Sciatic nerve (tissue), 2 donors: ENCODE results near the gene TOR4A. TPM values are rescaled to one million over a fixed set of nuclear protein-coding genes. Genes with fewer than 3 reads are reported as not detected.
"Not testable (repeated sequence)": the region's sequence is repeated elsewhere in the genome, so short reads cannot be mapped to it uniquely, and the experiment has no call there.

Experiments
- ATAC-seq: fragments of 200-7000 bp; cut with Tn5 transposase; one replicate; pipeline ENCODE4 v1.9.1; 2020; ENCODE audit warnings: mild to moderate bottlenecking, moderate library complexity
- DNase-seq: peaks from one replicate; pipeline ENCODE4 v3.0.0-alpha.2; 2020; ENCODE audit warnings: low spot score
- intact Hi-C: fragments of 100-400 bp; cut with DNase I; formaldehyde crosslinking; loops from one replicate; pipeline ENCODE4 v1.14.2; 2022
- total RNA-seq: library from RNA; stranded (reverse); fragmentation: NEBNext Ultra II Directional; extraction: Animal tissue kit (Norgen Biotek cat#: 25700); gene quantifications from one replicate; pipeline ENCODE4 v1.2.1, GENCODE V29; 2021
- donor health status: DM: no; HTN: no; CAD: no.
- donor health status: DM: no; HTN: no; CAD: no.

The TOR4A gene
- total RNA-seq, 1 donor from 2014 or later = 4.0 TPM

DNA sequence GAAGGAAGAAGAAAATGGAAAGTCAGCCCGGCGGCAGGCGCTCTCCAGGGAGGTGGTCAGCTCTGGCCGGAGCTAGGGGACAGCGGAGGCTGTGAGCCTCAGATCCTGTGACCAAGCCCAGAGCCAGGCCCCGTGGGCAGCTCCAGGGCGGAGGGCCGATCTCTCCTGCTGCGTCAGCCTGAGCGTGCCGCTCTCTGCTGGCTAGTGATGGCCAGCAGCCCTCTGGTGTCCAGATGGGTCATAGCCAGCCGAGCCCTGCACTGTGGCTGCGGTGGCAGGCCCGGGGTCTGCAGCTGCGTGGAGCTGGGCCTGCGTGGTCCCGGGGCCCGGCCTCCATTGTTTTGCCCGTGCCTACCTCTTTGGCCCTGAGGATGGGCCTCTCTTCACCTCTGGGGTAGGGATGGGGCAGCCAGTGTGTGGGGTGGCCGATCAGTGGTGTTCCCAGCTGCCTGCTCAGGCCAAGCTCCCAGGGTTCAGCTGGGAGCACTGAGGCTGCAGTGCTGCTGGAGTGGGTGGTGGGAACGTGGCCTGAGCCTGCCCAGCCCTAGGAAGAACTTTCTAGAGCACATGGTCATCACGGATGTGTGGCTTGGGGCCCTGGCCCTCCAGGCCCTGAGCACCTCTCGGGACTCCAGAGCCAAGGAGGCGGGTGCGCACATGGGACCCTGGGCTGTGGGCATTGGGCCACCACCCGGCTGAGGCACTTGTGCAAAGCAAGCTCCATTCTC, 41.6 kb downstream of the TOR4A start:
- DNase-seq (peak; percentile 68), ATAC-seq (peak; percentile 66)

GRCh38 chr9:137319739-137320551, 42.4 kb downstream of the TOR4A start:
- intact Hi-C loops = no loop called here
- DNase-seq = no peak
- no peak for ATAC-seq

More for the DNA sequence above, 41.6 kb downstream of the TOR4A start:
- intact Hi-C loops = no loop called here

- no peak for ATAC-seq
- DNase-seq = no peak
- intact Hi-C loops = no loop called here
Measured at GRCh38 chr9:137320555-137321384, 43.2 kb downstream of the TOR4A start.

DNA sequence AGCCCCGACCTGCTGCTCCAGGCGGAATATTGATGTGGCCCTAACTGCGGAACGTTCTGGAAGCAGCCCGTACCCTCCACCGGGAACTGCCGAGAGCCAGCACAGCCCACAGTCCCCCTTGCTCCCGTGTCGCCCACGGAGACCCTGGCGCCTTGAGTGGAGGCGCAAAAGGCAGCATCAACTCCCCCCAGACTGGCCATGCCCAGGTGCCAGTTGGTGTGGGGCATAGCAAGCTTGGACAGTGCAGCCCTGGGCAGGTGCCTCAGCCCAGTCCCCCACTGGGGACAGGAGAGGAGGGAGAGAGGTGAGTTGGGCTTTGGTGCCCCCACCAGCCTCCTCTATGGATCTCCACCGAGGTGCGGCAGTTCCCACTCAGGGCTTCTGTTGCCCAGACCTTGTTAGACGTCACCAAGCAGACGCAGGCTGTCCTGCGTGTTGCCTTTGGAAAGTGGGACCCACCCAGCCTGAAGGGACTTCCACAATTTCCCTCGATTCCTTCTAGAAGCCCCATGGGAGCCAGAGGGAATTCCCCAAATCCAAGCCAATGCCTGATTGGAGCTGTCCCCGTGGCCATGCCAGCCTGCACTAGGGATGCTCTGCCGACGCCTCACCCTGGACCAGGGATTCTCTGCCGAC, 44.3 kb downstream of the TOR4A start:
- DNase-seq (no peak), ATAC-seq (no peak)
- intact Hi-C loops = no loop called here

DNA sequence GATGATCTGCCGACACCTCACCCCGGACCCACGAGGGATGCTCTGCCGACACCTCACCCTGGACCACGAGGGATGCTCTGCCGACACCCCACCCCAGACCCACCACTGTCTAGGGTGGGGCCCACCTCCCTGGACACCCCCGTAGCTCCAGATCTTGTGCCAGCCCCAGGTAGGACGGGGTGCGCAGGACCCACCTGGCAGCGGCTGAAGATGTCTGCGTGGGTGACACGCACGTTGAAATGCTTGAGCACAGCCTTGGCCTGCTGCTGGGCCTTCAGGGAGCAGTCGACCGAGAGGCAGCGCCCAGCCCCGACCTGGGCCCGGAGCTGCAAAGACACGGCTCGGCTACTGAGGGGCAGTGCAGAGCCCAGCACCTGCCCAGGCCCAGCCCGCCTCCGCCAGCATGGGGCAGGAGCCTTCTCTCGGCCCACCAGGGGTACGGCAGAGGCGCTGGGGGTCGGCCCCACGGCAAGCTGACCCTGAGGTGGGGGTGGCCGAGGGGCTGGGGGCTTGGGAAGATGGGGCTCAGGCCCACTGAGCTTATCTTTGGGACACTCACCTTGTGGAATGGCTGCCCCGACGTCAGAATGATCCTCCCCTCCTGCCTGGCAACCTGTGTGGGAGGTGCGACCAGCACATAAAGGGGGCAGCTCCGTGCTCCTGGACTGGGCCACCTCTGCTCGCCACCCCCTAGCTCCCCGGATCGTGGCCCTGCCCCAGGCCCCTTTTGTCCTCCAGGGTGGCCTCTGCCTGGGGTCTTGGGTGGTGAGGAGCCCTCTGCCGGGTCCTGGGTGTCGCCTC, 46.2 kb downstream of the TOR4A start:
- intact Hi-C loops = no loop called here
- ATAC-seq = no peak
- no peak for DNase-seq

DNA sequence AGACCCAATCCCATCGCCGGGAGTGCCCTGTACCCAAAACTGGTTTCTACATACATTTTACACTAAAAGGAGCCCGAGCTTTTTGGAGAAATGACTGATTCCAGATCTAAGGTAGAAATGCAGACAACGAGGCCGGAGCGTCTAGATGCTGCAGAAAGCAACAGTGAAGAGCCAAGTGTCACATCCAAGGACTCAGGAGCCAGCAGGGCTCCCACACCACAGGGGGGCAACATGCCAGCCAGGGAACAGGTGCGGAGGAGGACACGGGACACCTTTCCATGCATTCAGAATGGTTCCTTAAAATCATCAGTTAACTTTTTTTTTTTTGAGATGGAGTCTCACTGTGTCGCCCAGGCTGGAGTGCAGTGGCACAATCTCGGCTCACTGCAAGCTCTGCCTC, 47.6 kb downstream of the TOR4A start:
- intact Hi-C loops = no loop called here
- DNase-seq = no peak

DNA sequence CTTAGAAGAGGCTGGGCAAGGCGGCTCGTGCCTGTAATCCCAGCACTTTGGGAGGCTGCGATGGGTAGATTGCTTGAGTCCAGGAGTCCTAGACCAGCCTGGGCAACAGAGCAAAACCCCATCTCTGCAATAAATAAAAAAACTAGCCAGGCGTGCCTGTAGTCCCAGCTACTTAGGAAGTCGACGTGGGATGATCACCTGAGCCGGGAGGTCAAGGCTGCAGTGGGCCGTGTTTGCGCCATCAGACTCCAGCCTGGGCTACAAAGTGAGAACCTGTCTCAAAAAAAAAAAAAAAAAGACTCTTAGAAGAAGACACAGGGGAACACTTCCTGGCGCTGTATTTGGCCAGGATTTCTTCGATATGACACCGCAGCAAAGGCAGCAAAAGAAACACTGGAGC, 48.3 kb downstream of the TOR4A start:
- ATAC-seq = no peak
- DNase-seq = no peak

More for the DNA sequence above, 47.6 kb downstream of the TOR4A start:
- ATAC-seq = no peak

GRCh38 chr9:137326445-137327065, 49.0 kb downstream of the TOR4A start:
- DNase-seq = no peak
- intact Hi-C loops = no loop called here
- ATAC-seq = peak; percentile 34

More for the DNA sequence above, 48.3 kb downstream of the TOR4A start:
- intact Hi-C loops = no loop called here

DNA sequence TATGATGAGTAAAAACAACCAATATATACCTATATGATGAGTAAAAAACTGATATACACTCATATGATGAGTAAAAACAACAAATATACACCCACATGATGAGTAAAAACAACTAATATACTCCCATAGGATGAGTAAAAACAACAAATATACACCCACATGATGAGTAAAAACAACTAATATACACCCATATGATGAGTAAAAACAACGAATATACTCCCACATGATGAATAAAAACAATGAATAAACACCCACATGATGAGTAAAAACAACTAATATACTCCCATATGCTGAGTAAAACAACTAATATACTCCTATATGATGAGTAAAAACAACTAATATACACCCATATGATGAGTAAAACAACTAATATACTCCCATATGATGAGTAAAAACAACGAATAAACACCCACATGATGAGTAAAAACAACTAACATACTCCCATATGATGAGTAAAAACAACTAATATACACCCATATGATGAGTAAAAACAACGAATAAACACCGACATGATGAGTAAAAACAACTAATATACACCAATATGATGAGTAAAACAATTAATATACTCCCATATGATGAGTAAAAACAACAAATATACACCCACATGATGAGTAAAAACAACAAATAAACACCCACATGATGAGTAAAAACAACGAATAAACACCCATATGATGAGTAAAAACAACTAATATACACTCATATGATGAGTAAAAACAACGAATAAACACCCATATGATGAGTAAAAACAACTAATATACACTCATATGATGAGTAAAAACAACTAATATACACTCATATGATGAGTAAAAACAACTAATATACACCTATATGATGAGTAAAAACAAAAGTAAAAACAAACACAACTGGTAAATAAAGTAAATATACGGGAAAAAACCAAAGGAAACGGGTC, 50.4 kb downstream of the TOR4A start:
- ATAC-seq, DNase-seq, intact Hi-C loops: not testable (repeated sequence)

DNA sequence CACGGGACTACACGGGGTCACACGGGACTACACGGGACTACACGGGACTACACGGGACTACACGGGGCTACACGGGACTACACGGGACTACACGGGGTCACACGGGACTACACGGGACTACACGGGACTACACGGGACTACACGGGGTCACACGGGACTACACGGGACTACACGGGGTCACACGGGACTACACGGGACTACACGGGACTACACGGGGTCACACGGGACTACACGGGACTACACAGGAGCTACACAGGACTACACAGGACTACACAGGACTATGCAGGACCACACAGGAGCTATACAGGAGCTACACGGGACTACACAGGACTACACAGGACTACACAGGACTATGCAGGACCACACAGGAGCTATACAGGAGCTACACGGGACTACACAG, 52.1 kb downstream of the TOR4A start:
- ATAC-seq, intact Hi-C loops, DNase-seq: not testable (repeated sequence)

DNA sequence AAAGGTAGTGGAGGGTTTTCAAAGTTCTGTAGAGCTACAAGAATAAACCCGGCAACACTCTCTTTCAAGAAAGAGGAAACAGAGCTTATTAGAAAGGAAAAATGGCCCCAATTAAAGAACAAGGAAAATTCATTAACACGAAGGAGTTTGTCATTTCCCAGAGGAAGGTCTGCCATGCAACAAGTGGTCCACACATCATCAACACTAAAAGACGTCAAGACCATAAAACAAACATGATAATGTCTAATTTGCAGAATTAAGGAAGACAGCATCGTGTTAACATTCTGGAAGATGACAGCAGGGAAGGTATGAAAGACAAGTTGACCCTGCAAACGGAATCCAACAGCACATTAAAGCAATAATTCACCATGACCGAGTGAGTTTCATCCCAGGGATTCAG, 53.2 kb downstream of the TOR4A start:
- intact Hi-C loops = no loop called here
- ATAC-seq = no peak
- DNase-seq = no peak

GRCh38 chr9:137331929-137332328, 54.4 kb downstream of the TOR4A start:
- ATAC-seq (no peak), DNase-seq (no peak)
- intact Hi-C loops = no loop called here

Other genes with a start within 250 kb of the TOR4A start
- gene ABCA2, start 249.5 kb upstream of the TOR4A start, total RNA-seq = 298 TPM
- gene FUT7, start 245.6 kb upstream of the TOR4A start, total RNA-seq = 0.18 TPM
- 157 TPM for gene NPDC1, start 231.5 kb upstream of the TOR4A start, total RNA-seq
- gene ENTPD2, start 223.7 kb upstream of the TOR4A start, total RNA-seq = 24.3 TPM
- 0.36 TPM for gene SAPCD2, start 207.2 kb upstream of the TOR4A start, total RNA-seq
- 18.3 TPM for gene UAP1L1, start 200.2 kb upstream of the TOR4A start, total RNA-seq
- gene MAN1B1, start 190.7 kb upstream of the TOR4A start, total RNA-seq = 48.3 TPM
- gene DPP7, start 163.0 kb upstream of the TOR4A start, total RNA-seq = 127 TPM
- not detected for gene GRIN1, start 138.6 kb upstream of the TOR4A start, total RNA-seq
- not detected for gene LRRC26, start 107.7 kb upstream of the TOR4A start, total RNA-seq
- gene TMEM210, start 105.7 kb upstream of the TOR4A start, total RNA-seq = not detected
- gene ANAPC2, start 89.2 kb upstream of the TOR4A start, total RNA-seq = 52.8 TPM
- 27.6 TPM for gene SSNA1, start 89.0 kb upstream of the TOR4A start, total RNA-seq
- 8.8 TPM for gene TPRN, start 77.0 kb upstream of the TOR4A start, total RNA-seq
- gene TMEM203, start 72.1 kb upstream of the TOR4A start, total RNA-seq = 25.6 TPM
- 16.5 TPM for gene NDOR1, start 72.0 kb upstream of the TOR4A start, total RNA-seq
- 10.6 TPM for gene RNF208, start 55.5 kb upstream of the TOR4A start, total RNA-seq
- not detected for gene CYSRT1, start 52.6 kb upstream of the TOR4A start, total RNA-seq
- not detected for gene RNF224, start 50.2 kb upstream of the TOR4A start, total RNA-seq
- gene SLC34A3, start 46.8 kb upstream of the TOR4A start, total RNA-seq = not detected
- gene TUBB4B, start 36.4 kb upstream of the TOR4A start, total RNA-seq = 108 TPM
- not detected for gene STPG3, start 26.4 kb upstream of the TOR4A start, total RNA-seq
- gene NELFB, start 22.4 kb upstream of the TOR4A start, total RNA-seq = 38.9 TPM
- gene NRARP, start 24.5 kb downstream of the TOR4A start, total RNA-seq = 18.5 TPM
- 48.1 TPM for gene EXD3, start 145.4 kb downstream of the TOR4A start, total RNA-seq
- gene NOXA1, start 145.7 kb downstream of the TOR4A start, total RNA-seq = 7.4 TPM
- gene ENTPD8, start 163.6 kb downstream of the TOR4A start, total RNA-seq = not detected
- gene NSMF, start 181.6 kb downstream of the TOR4A start, total RNA-seq = 50.4 TPM